ENCODE measurements around the gene GNAI3. TPM values are rescaled to one million over a fixed set of nuclear protein-coding genes. Genes with fewer than 3 reads are reported as not detected.
A peak's percentile ranks its signal among the peaks of the same experiment; 100 is the strongest.

GNAI3 gene
- total RNA-seq, 1 donor from 2014 or later = 7.6 TPM

- peaks cover 35% of the 10 kb centered on the region for H3K36me3 Mint-ChIP-seq (ENCODE audit: unreplicated experiment)
- no peaks in the 10 kb centered on the region for H3K27me3 Mint-ChIP-seq (ENCODE audit: unreplicated experiment)
- no peaks in the 10 kb centered on the region for H3K9me3 Mint-ChIP-seq (ENCODE audit: unreplicated experiment)
- H3K4me1 Mint-ChIP-seq (ENCODE audit: unreplicated experiment) = peaks cover 27% of the 10 kb centered on the region
- TF ChIP-seq, protein P1, sequence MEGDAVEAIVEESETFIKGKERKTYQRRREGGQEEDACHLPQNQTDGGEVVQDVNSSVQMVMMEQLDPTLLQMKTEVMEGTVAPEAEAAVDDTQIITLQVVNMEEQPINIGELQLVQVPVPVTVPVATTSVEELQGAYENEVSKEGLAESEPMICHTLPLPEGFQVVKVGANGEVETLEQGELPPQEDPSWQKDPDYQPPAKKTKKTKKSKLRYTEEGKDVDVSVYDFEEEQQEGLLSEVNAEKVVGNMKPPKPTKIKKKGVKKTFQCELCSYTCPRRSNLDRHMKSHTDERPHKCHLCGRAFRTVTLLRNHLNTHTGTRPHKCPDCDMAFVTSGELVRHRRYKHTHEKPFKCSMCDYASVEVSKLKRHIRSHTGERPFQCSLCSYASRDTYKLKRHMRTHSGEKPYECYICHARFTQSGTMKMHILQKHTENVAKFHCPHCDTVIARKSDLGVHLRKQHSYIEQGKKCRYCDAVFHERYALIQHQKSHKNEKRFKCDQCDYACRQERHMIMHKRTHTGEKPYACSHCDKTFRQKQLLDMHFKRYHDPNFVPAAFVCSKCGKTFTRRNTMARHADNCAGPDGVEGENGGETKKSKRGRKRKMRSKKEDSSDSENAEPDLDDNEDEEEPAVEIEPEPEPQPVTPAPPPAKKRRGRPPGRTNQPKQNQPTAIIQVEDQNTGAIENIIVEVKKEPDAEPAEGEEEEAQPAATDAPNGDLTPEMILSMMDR (IDR thresholded peaks at IDR 0.05) = no peak
- H3K27ac Mint-ChIP-seq (ENCODE audit: unreplicated experiment) = no peak overlapping the region
- no peak overlapping the region for H3K4me3 Mint-ChIP-seq (ENCODE audit: unreplicated experiment)
- peak; percentile 77 for DNase-seq (ENCODE audit: extremely low spot score, unreplicated experiment)
These were observed 78.4 kb downstream of the GNAI3 start for GRCh38 chr1:109626682-109627408.

DNA sequence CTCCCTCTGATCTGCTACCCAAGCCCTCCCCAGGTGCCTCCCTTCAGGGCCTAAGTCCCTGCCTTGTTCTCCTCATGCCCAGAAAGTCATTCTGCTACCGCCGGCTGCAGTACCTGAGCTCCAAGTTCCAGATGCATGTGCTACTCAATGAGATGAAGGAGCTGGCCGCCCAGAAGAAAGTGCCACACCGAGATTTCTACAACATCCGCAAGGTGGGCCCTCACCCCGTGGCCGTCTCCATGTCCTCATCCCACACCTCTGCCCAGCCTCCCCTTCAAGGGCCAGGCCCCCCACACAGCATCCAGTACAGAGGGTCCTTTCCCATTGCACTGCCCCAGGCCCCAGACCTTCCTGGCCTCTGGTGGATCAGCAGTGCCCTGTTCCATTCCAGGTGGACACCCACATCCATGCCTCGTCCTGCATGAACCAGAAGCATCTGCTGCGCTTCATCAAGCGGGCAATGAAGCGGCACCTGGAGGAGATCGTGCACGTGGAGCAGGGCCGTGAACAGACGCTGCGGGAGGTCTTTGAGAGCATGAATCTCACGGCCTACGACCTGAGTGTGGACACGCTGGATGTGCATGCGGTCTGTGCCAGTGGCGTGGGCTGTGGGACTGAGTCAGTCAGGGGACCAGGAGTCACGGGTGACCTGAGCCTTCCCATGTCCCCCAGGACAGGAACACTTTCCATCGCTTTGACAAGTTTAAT is 79.4 kb downstream of the GNAI3 start:
- Mint-ChIP-seq H3K4me1 (ENCODE audit: unreplicated experiment) (peaks cover 17% of the 10 kb centered on the region), H3K36me3 (ENCODE audit: unreplicated experiment) (peaks cover 37% of the 10 kb centered on the region), H3K27ac (ENCODE audit: unreplicated experiment) (no peak overlapping the region), H3K27me3 (ENCODE audit: unreplicated experiment) (no peaks in the 10 kb centered on the region), H3K4me3 (ENCODE audit: unreplicated experiment) (no peak overlapping the region), H3K9me3 (ENCODE audit: unreplicated experiment) (no peaks in the 10 kb centered on the region)
- DNase-seq (ENCODE audit: extremely low spot score, unreplicated experiment) = peak; percentile 72
- TF ChIP-seq, protein P1 (IDR thresholded peaks at IDR 0.05) = no peak

- H3K27ac Mint-ChIP-seq (ENCODE audit: unreplicated experiment) = no peak overlapping the region
- H3K27me3 Mint-ChIP-seq (ENCODE audit: unreplicated experiment) = no peaks in the 10 kb centered on the region
- TF ChIP-seq, protein P1 (IDR thresholded peaks at IDR 0.05) = no peak
- no peak for DNase-seq (ENCODE audit: extremely low spot score, unreplicated experiment)
- H3K4me3 Mint-ChIP-seq (ENCODE audit: unreplicated experiment) = no peak overlapping the region
- peaks cover 39% of the 10 kb centered on the region for H3K36me3 Mint-ChIP-seq (ENCODE audit: unreplicated experiment)
- H3K4me1 Mint-ChIP-seq (ENCODE audit: unreplicated experiment) = peaks cover 9% of the 10 kb centered on the region
- H3K9me3 Mint-ChIP-seq (ENCODE audit: unreplicated experiment) = no peaks in the 10 kb centered on the region
These were observed 80.3 kb downstream of the GNAI3 start for GRCh38 chr1:109628540-109629321.

DNA sequence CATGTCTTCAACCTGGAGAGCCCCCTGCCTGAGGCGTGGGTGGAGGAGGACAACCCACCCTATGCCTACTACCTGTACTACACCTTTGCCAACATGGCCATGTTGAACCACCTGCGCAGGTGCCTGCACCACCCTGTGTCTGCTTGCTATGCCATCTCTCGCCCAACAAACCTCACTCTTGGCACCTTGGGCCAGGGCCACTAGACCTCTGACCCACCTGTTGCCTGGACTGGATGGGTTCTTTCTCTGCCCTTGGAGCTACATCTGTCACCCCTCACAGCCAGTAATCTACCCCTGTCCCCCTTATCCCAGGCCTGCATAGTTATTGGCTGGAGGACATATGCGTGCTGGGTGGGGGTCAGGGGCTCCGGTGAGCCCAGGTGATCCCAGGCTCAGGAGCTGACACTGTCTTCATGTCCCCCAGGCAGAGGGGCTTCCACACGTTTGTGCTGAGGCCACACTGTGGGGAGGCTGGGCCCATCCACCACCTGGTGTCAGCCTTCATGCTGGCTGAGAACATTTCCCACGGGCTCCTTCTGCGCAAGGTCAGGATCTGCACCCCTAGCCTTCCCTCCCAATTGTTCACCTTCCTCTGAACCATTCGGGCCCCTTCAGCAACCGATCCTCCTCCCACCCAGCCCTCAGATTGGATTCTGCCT is 81.1 kb downstream of the GNAI3 start:
- no peak overlapping the region for H3K27ac Mint-ChIP-seq (ENCODE audit: unreplicated experiment)
- TF ChIP-seq, protein P1 (IDR thresholded peaks at IDR 0.05) = no peak
- peaks cover 39% of the 10 kb centered on the region for H3K36me3 Mint-ChIP-seq (ENCODE audit: unreplicated experiment)
- peaks cover 2% of the 10 kb centered on the region for H3K4me1 Mint-ChIP-seq (ENCODE audit: unreplicated experiment)
- H3K4me3 Mint-ChIP-seq (ENCODE audit: unreplicated experiment) = no peak overlapping the region
- no peaks in the 10 kb centered on the region for H3K9me3 Mint-ChIP-seq (ENCODE audit: unreplicated experiment)
- no peaks in the 10 kb centered on the region for H3K27me3 Mint-ChIP-seq (ENCODE audit: unreplicated experiment)
- no peak for DNase-seq (ENCODE audit: extremely low spot score, unreplicated experiment)

All from osteocyte (in vitro differentiated cells).